ENCODE data around the gene GTF3C6.
A peak's percentile ranks its signal among the peaks of the same experiment; 100 is the strongest.

Gene GTF3C6, protein sequence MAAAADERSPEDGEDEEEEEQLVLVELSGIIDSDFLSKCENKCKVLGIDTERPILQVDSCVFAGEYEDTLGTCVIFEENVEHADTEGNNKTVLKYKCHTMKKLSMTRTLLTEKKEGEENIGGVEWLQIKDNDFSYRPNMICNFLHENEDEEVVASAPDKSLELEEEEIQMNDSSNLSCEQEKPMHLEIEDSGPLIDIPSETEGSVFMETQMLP

DNA sequence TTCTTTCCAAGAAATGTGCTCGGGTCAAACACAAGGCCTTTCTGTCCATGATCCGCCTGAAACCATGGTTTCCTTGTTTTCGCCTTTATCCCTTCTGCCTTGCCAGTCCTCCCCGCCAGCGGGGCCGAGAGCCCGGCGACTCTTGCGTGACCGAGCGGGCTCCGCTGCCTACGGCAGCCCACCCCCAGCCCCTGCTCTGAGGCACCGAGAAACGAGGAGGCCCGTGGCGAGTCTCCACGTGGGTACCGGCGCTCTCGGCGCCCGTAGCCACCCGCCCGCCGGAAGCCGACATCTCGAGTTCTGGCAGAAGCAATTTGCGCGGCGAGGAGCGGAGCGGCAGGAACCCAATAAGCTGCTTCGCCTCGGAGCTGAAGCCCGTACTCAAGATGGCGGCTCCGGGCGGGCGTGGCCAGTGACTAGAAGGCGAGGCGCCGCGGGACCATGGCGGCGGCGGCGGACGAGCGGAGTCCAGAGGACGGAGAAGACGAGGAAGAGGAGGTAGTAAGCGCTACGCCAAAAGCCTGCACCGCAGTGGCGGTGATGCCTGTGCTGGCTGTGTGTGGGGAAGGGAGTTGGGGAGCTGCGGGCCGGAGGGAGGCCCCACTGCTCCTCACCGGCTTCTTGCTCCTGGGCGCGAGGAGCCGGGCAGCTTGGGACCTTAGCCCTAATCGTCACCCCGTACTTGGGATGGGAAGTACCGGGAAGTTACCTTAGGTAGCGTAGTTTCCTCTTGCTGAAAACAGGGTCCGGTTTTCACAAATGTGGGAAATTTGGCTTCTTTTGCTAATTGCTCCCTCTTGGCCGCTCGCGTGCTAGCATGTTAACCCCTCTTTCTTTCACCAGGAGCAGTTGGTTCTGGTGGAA, at the start of gene GTF3C6:
Gene GTF3C6, plus strand, starts transcription at position 378 of the 864 bp plus-strand sequence. Its CDS starts 64 bp downstream, at position 442.
- Mint-ChIP-seq H3K9me3 (ENCODE audit: low read depth) (no peaks in the 10 kb centered on the region), H3K4me1 (ENCODE audit: low read depth) (peaks cover 17% of the 10 kb centered on the region), H3K4me3 (peak within 1 kb of the TSS; percentile 99), H3K27me3 (no peaks in the 10 kb centered on the region), H3K36me3 (peaks cover 10% of the 10 kb centered on the region), H3K27ac (peak within 1 kb of the TSS; percentile 99)

DNA sequence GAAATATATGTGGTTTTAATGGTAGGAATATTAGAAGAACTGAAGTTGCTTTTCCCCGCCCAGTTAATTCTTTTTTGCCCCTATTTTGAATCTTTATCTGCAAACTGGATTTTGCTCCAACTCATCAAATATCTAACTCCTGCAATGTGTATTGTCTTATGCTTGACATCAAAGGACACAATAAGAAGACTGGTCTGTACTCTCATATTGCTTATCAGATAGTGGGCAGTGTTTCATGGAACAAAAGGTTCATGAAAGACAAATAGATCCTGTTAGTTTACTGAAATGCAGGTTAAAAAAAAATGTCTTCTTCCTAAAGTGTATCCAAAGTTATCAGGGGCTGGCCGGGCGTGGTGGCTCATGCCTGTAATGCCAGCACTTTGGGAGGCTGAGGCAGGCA, 27.7 kb upstream of the GTF3C6 start:
- Mint-ChIP-seq H3K4me1 (ENCODE audit: low read depth) (peaks cover 3% of the 10 kb centered on the region), H3K36me3 (no peaks in the 10 kb centered on the region), H3K4me3 (no peak overlapping the region), H3K27me3 (no peaks in the 10 kb centered on the region), H3K9me3 (ENCODE audit: low read depth) (no peaks in the 10 kb centered on the region), H3K27ac (no peak overlapping the region)

GRCh38 chr6:110933912-110934311, 24.6 kb upstream of the GTF3C6 start:
- no peaks in the 10 kb centered on the region for H3K9me3 Mint-ChIP-seq (ENCODE audit: low read depth)
- H3K27ac Mint-ChIP-seq: no peak overlapping the region
- H3K27me3 Mint-ChIP-seq: no peaks in the 10 kb centered on the region
- H3K4me3 Mint-ChIP-seq: no peak overlapping the region
- peaks cover 3% of the 10 kb centered on the region for H3K4me1 Mint-ChIP-seq (ENCODE audit: low read depth)
- no peaks in the 10 kb centered on the region for H3K36me3 Mint-ChIP-seq

GRCh38 chr6:110934381-110934898, 24.1 kb upstream of the GTF3C6 start:
- no peak overlapping the region for H3K4me3 Mint-ChIP-seq
- H3K27ac Mint-ChIP-seq: no peak overlapping the region
- H3K9me3 Mint-ChIP-seq (ENCODE audit: low read depth): no peaks in the 10 kb centered on the region
- peaks cover 3% of the 10 kb centered on the region for H3K4me1 Mint-ChIP-seq (ENCODE audit: low read depth)
- no peaks in the 10 kb centered on the region for H3K36me3 Mint-ChIP-seq
- H3K27me3 Mint-ChIP-seq: no peaks in the 10 kb centered on the region

- Mint-ChIP-seq H3K4me1 (ENCODE audit: low read depth) (peaks cover under 1% of the 10 kb centered on the region), H3K9me3 (ENCODE audit: low read depth) (no peaks in the 10 kb centered on the region), H3K4me3 (no peak overlapping the region), H3K27ac (no peak overlapping the region), H3K27me3 (no peaks in the 10 kb centered on the region), H3K36me3 (no peaks in the 10 kb centered on the region)
Measured at GRCh38 chr6:110935171-110935570, 23.3 kb upstream of the GTF3C6 start.

- no peaks in the 10 kb centered on the region for H3K36me3 Mint-ChIP-seq
- H3K9me3 Mint-ChIP-seq (ENCODE audit: low read depth): no peaks in the 10 kb centered on the region
- no peaks in the 10 kb centered on the region for H3K4me1 Mint-ChIP-seq (ENCODE audit: low read depth)
Measured at GRCh38 chr6:110938171-110938570, 20.3 kb upstream of the GTF3C6 start.

DNA sequence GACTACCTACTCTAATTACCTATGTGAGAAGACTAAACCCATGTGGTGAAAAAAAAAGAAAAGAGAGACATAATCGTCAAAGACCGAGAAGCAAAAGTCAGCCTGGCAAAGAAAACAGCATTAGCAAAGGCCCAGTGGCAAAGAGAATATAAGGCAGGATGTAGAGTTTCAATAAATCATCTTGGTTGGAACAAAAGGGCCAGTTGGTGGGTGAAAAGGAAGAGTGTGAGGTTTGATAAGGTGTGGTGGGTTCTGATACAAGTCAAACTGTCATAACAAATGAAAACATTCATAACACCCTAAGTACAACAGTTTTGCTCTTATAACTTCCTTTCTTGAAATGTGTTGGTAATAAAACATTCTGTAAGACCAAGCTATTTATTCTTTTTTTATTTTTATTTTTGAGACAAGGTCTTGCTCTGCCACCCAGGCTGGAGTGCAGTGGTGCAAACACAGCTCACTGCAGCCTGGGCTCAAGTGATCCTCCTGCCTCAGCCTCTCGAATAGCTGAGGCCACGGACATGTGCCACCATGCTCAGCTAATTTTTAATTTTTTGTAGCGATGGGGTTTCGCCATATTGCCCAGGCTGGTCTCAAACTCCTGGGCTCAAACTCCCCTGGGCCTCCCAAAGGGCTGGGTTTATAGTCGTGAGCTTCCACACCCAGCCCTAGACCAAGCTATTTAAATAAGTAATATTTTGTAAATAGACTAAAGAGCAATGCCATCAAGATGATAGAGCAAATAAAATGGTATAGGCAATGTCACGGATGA, 18.9 kb upstream of the GTF3C6 start:
- H3K9me3 Mint-ChIP-seq (ENCODE audit: low read depth): no peaks in the 10 kb centered on the region
- H3K36me3 Mint-ChIP-seq: no peaks in the 10 kb centered on the region
- no peak overlapping the region for H3K27ac Mint-ChIP-seq
- H3K4me3 Mint-ChIP-seq: no peak overlapping the region
- H3K27me3 Mint-ChIP-seq: no peaks in the 10 kb centered on the region
- peaks cover 4% of the 10 kb centered on the region for H3K4me1 Mint-ChIP-seq (ENCODE audit: low read depth)

More at GRCh38 chr6:110938171-110938570, 20.3 kb upstream of the GTF3C6 start:
- Mint-ChIP-seq H3K27me3 (no peaks in the 10 kb centered on the region), H3K4me3 (no peak overlapping the region), H3K27ac (no peak overlapping the region)

- Mint-ChIP-seq H3K27ac (peak overlapping the region; percentile 46), H3K27me3 (no peaks in the 10 kb centered on the region), H3K36me3 (no peaks in the 10 kb centered on the region), H3K4me3 (no peak overlapping the region), H3K9me3 (ENCODE audit: low read depth) (no peaks in the 10 kb centered on the region), H3K4me1 (ENCODE audit: low read depth) (peaks cover 9% of the 10 kb centered on the region)
Measured at GRCh38 chr6:110944681-110945151, 13.8 kb upstream of the GTF3C6 start.

DNA sequence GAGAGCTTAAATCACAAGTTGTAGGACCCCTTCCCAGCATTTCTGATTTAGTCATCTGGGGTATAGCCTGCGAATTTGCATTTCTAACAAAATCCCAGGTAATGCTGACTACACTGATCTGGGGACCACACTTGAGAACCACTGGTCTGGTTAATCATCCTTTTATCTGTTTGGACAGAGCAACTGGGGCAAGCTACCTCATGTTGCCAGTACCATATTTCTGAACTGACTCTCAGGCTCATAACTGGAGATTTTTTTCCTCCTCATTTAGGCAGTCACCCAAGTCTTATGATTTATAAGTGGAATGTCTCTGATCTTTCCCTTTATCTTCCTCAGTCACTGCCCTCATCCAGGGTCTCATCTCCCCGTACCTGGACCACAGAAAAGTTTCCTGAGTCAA, 12.0 kb upstream of the GTF3C6 start:
- no peaks in the 10 kb centered on the region for H3K36me3 Mint-ChIP-seq
- no peak overlapping the region for H3K4me3 Mint-ChIP-seq
- no peak overlapping the region for H3K27ac Mint-ChIP-seq
- H3K9me3 Mint-ChIP-seq (ENCODE audit: low read depth): no peaks in the 10 kb centered on the region
- peaks cover 9% of the 10 kb centered on the region for H3K4me1 Mint-ChIP-seq (ENCODE audit: low read depth)
- no peaks in the 10 kb centered on the region for H3K27me3 Mint-ChIP-seq

- H3K27ac Mint-ChIP-seq: no peak overlapping the region
- H3K4me3 Mint-ChIP-seq: no peak overlapping the region
- peaks cover 4% of the 10 kb centered on the region for H3K4me1 Mint-ChIP-seq (ENCODE audit: low read depth)
- peaks cover 3% of the 10 kb centered on the region for H3K27me3 Mint-ChIP-seq
- no peaks in the 10 kb centered on the region for H3K36me3 Mint-ChIP-seq
- no peaks in the 10 kb centered on the region for H3K9me3 Mint-ChIP-seq (ENCODE audit: low read depth)
Measured at GRCh38 chr6:110949679-110950285, 8.7 kb upstream of the GTF3C6 start.

DNA sequence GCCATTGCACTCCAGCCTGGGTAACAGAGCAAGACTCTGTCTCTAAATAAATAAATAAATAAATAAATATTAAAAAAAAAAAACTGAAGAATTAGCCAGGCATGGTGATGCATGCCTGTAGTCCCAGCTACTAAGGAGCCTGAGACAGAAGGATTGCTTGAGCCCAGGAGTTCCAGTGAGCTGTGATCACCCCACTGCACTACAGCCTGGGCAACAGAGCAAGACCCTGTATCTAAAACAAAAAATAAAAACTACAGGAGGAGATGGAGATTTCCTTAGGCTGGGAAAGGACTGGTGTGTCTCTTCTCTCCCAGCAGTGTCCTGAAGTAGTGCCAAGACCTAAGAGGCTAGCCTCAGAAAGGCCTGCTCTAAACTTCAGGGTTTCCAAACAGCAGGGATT, 8.1 kb upstream of the GTF3C6 start:
- H3K4me3 Mint-ChIP-seq: no peak overlapping the region
- peaks cover 2% of the 10 kb centered on the region for H3K4me1 Mint-ChIP-seq (ENCODE audit: low read depth)
- no peaks in the 10 kb centered on the region for H3K9me3 Mint-ChIP-seq (ENCODE audit: low read depth)
- no peaks in the 10 kb centered on the region for H3K36me3 Mint-ChIP-seq
- no peak overlapping the region for H3K27ac Mint-ChIP-seq
- peaks cover 3% of the 10 kb centered on the region for H3K27me3 Mint-ChIP-seq

GRCh38 chr6:110951008-110951407, 7.5 kb upstream of the GTF3C6 start:
- H3K27me3 Mint-ChIP-seq: peaks cover 3% of the 10 kb centered on the region
- peaks cover 2% of the 10 kb centered on the region for H3K4me1 Mint-ChIP-seq (ENCODE audit: low read depth)
- H3K27ac Mint-ChIP-seq: no peak overlapping the region
- H3K9me3 Mint-ChIP-seq (ENCODE audit: low read depth): no peaks in the 10 kb centered on the region
- no peak overlapping the region for H3K4me3 Mint-ChIP-seq
- no peaks in the 10 kb centered on the region for H3K36me3 Mint-ChIP-seq

DNA sequence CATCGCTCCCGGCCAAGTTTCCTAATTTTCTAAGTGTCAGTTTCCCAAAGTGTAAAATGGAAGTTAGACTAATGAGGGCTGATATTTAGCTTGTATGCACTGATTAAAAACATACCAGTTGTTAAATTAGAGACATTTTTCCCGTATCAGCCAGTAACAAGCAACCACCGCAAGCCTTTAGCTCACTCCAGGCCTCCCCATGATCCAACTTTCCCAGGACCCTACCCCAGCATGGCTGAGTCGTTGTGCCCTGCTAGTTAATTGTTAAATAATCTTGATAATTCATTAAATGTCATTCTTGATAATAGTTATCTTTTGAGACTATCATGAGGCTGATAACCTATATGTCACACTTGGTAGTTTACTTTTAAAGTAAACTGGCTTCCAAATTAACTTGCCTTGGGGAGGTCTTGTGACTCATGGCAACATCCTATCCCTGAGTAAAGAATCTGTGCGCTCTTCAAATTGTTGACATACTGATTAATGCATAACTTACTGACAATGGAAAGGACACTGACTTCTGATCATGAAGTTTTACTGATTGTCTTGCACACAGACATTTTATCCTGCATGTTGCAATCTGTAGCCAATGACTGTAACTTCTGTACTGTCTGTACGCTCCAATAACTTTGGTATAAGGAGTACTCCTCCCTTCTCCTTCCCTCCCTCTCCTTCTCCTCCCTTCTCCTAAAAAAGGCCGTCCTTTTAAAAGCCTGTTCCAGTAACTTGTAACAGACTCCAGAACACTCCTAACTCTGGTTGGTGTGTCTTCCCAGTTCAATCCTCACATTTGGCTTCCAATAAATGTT, 6.3 kb upstream of the GTF3C6 start:
- Mint-ChIP-seq H3K9me3 (ENCODE audit: low read depth) (no peaks in the 10 kb centered on the region), H3K4me3 (no peak overlapping the region), H3K36me3 (no peaks in the 10 kb centered on the region), H3K27me3 (peaks cover 3% of the 10 kb centered on the region), H3K4me1 (ENCODE audit: low read depth) (peaks cover 2% of the 10 kb centered on the region), H3K27ac (no peak overlapping the region)
